Upper lobe of left lung (tissue), 4 donors: ENCODE data around the gene ELOVL6.

Experiments
- POLR2A ChIP-seq, 4 donors: fragments of 450-650 bp; IDR thresholded peaks; one replicate each; pipeline ENCODE4 v1.5.1; 2016 to 2017; ENCODE audit warnings: antibody characterized with exemption in 4 of 4, mild to moderate bottlenecking in 2 of 4
- TF ChIP-seq, protein P1 (sequence below), 6 experiments: fragments of 450-650 bp in 4 of 6; fragments of 200-600 bp in 2 of 6; sonication (generic) in 2 of 6; IDR thresholded peaks; one replicate each; pipeline ENCODE4 v1.5.1; 2016 to 2019; ENCODE audit warnings: antibody characterized with exemption in 6 of 6

DNA sequence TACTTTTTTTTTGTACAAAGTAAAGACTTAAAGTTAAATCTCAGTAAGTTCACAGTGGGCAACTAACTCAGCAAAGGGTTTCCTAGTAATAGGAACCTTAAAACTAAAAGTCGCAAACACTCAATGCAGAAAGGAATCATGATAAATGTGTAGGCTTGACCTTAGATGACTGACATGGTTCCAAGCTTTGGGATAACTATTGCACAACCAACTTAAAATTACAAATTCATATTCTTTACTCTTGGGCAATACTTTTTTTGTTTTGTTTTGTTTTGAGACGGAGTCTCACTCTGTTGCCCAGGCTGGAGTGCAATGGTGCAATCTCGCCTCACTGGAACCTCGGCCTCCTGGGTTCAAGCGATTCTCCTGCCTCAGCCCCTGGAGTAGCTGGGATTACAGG, 8.2 kb downstream of the ELOVL6 start:
- TF ChIP-seq, protein P1, sequence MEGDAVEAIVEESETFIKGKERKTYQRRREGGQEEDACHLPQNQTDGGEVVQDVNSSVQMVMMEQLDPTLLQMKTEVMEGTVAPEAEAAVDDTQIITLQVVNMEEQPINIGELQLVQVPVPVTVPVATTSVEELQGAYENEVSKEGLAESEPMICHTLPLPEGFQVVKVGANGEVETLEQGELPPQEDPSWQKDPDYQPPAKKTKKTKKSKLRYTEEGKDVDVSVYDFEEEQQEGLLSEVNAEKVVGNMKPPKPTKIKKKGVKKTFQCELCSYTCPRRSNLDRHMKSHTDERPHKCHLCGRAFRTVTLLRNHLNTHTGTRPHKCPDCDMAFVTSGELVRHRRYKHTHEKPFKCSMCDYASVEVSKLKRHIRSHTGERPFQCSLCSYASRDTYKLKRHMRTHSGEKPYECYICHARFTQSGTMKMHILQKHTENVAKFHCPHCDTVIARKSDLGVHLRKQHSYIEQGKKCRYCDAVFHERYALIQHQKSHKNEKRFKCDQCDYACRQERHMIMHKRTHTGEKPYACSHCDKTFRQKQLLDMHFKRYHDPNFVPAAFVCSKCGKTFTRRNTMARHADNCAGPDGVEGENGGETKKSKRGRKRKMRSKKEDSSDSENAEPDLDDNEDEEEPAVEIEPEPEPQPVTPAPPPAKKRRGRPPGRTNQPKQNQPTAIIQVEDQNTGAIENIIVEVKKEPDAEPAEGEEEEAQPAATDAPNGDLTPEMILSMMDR (IDR thresholded peaks at IDR 0.05), result no peak
- TF ChIP-seq POLR2A (IDR thresholded peaks at IDR 0.05), result no peak
